Islet precursor cell (in vitro differentiated cells): ENCODE measurements around the gene ISM1.

Source experiments
- DNase-seq: peaks from one replicate; pipeline ENCODE4 v3.0.0-alpha.2; 2018

Gene ISM1

DNA sequence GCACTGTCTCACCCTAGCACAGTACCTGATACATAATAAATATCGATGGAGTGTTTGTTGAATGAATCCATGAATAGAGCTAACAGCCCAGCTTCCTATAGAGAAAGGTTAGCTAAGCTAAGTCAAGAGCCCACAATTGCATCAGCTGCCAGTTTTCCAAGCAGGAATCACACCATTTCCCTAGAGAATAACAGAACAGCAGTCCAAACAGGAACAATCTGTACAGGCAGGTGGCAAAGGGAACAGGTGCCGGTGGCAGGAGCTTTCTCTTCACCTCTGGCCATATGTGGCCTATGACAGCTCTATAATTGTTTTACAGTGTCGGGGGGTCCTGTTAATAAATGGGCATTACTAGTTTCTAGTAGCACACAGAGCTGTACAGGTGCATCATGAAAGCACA lies 38.8 kb downstream of the ISM1 start:
- no peak for DNase-seq

DNA sequence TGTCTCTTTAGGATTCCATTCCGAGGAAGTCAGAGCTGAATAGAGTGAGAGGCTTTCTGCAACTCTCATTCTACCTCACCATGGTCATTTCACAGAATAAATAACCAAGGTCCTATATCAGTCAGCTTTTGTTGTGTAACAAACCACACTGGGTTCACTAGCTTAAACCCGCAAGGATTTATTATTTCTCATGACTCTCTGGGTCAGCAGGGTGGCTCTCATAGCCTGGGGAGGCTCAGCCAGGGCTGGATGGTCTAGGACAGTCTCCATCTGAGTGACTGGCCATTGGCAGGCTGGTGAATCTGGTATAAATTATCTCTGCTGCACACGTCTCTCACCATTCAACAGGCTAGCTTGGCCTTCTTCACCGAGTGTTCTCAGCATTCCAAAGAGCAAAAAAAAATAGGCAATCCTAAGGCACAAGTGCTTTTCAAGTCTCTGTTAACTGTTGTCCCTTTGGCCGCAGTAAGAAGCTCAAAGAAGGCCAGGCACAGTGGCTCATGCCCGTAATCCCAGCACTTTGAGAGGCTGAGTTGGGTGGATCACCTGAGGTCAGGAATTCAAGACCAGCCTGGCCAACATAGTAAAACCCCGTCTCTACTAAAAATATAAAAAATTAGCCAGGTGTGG lies 39.7 kb downstream of the ISM1 start:
- DNase-seq: no peak

DNA sequence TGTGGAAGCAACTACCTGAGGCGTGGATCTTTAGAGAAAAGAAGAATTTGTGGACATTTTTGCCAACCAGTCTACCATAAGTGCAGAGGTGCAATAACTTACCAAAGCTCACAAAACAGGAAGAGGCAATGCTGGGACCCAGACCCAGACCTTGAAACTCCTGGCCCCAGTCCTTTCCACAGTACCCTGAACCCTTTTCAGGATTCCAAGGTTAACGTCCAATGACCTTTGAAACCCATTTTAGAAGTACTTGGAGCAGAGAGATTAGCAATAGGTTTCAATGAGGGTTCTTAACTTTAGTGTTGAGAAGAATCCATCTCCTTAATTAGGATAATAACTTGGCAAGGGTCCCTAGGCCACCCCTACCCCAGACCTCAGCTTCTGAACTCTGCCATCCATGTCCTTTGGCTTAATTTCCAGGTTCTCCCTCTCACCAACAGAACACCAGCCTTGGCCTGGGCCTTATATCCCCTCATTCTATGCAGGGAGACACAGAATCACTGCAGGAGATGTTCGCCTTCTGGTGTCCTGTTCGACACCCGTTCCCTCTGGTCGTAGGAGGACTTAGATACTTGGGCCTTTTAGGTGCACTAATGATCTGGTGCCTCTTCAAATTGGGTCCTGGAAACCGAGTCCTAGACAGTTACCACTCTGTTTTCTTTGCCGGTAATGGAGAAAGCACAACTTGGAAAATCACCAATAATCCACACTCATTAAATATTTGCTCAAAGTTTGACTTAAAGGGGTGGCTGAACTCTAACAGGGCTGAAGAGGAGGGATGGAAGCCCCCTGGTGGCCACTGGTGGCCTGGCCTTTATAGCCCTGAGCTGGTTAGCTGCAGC lies 40.6 kb downstream of the ISM1 start:
- DNase-seq: peak; percentile 74

DNA sequence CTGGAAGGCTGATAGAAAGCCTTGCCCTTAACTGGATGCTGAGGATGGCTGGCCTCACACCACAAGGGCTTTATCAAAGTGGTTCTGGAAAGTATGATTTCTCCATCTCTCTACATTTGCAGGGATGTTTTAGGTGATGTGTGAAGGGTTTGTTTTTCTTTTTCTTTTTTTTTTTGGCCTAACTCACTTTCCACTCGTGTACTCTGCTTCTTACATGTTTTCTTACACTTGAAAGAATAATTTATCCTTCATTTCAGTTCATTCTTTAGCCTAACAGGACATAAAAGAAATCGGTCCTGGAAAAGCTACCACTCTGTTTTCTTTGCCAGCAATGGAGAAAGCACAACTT lies 41.2 kb downstream of the ISM1 start:
- DNase-seq: no peak

DNA sequence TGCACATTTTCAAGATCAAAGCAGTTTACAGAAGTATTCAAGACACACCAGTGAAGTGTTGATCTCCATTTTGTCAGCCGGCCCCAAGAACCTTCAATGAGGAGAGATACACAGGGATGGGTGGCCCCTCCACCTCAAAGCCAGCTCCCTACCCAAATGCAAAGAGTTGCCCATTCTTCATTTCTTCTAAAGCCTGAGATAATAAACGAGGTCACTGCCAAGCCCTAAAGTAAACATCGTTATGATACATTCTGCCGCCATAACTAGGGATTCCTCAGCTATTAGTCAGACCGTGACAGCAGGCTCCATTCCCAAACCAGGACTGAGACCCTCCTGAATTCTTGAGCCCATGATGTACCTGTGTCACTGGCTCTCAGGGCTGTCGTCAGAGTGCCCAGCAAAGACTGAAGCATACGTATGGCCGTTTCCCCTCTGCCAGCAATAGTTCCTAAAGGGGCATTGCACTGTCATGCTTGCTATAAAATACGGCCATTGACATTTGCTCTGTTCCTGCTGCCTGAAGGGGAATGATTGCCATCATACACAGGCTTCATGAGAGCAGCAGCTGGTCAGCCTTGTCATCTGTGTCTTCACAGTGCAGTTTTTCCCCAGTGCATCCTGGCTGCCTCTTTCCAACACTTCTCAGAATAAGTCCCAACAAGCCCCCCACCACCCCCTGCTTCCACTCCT lies 41.7 kb downstream of the ISM1 start:
- peak; percentile 75 for DNase-seq

DNA sequence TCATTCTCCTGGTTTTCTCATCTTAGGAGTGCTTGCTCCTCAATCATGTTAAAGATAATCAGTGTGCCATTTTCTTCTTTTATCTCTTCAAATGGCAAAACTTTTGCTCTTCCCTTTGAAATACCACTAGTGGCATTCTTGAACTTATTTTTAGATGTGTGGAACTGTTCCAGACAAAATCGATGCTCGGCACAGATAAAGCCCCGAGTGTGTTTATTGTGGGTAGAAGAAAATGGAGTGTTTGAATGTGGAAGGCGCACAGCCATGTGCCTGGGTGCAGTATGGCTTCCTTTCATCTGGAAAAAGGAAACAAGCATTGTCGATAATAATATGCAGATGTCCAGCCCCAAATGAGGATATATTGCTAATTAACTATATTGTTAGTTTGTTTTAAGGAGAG lies 42.4 kb downstream of the ISM1 start:
- DNase-seq: no peak

DNA sequence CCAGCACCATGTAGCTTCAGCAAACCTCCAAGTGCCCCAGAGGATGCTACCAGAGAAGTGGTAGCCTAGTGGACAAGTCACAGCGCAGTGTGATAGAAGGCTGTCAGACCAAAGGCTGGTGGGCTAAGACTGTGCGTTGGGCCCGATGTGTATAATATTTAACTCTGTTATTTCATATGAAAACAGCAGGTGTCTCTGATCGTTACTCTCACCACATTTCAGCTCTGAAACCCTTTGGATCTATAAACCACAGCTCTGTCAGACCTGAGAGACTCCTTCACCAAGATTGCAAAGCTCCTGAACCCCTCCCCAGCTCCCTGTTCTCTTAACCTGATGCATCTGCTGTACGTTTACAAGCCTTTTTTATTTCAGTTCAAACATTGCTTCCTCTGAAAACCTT lies 43.8 kb downstream of the ISM1 start:
- DNase-seq: no peak

DNA sequence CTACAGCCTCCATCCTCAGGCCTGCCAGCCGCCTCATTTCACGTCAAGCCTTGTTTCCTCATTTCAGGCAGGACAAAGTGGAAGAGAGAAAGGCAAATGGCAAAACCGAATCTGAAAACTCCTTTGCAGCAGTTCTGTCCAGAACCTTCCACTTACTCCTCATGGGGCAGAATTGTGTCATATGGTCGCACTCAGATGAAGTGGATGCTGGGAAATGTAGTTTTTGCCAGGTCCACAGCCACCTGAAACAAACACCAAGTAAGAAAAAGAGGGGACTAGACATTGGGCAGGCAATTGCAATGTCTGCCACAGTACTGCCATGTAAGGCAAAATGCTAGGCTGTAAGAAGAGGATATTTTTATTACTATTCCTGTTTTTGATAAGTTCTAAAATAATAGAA lies 44.9 kb downstream of the ISM1 start:
- DNase-seq: no peak

DNA sequence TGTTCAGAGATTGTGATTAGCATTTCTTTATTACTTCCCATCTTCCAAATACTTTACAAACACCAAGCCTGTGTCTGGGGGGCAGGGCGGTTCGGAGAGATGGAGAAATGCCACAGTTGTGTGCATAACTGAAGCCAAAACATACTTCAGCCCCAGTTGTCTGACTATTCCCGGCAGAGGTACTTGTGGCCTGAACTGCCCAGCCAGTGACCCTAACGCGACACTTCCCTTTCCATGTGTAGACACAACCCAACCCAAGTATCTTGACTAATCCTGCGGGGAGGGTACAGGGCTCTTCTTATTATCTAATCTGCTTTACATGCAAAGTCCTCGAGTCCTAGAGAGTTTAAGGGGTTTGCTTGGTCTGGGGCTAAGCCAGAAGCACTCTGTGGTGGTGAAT lies 46.2 kb downstream of the ISM1 start:
- no peak for DNase-seq

DNA sequence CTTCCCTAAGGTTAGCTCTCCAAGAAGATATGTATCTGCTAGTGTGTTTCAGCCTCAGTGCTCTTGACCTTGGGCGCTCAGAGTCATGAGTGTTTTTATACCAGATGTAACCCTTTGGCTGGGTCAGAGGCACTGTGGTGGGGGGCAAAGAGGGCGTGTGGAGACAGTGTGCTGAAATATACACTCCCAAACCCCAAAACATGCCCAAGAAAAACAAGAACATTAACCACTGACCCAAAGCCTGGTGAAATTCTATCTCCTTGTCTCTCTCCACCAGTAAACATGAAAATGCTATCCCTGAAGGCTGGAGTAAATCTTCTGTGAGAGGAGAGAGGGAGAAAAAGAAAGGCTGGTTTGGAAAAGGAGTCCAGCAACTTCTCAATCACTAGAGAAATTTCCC lies 47.9 kb downstream of the ISM1 start:
- DNase-seq: no peak

DNA sequence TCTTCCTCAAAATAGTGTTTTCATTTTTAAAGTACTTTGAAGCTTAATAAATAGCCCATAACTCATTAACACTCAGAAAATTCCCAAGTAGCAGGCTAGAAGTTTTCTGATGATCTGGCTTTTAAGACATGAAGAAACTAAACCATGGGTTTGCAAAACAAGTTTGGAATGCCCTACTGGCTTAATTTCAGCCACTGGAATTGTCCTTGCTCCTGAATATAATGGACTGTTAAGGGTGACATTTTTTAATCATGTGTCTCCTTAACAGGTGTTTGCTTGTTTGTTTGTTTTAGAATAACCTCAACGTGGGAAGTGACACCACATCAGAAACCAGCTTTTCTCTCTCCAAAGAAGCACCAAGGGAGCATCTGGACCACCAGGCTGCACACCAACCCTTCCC lies 49.1 kb downstream of the ISM1 start:
- no peak for DNase-seq

DNA sequence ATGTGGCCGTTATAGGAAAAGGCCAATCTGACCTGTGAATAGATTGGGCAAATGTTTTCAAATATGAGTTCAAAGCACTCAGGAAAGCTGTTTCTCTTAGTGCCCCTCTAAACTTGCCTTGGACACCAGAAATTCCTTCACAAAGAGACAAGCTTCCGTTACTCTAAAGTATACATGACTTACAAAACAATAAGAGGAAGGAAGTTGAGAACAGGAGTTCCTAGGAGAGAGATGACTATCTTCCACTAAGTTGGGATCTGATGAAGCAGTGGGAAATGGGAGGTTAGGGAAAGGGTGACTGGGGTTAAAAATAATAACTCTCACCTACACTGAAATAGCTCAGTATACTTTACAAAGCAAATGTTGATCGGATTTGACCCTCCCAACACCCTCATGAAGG lies 50.0 kb downstream of the ISM1 start:
- no peak for DNase-seq

DNA sequence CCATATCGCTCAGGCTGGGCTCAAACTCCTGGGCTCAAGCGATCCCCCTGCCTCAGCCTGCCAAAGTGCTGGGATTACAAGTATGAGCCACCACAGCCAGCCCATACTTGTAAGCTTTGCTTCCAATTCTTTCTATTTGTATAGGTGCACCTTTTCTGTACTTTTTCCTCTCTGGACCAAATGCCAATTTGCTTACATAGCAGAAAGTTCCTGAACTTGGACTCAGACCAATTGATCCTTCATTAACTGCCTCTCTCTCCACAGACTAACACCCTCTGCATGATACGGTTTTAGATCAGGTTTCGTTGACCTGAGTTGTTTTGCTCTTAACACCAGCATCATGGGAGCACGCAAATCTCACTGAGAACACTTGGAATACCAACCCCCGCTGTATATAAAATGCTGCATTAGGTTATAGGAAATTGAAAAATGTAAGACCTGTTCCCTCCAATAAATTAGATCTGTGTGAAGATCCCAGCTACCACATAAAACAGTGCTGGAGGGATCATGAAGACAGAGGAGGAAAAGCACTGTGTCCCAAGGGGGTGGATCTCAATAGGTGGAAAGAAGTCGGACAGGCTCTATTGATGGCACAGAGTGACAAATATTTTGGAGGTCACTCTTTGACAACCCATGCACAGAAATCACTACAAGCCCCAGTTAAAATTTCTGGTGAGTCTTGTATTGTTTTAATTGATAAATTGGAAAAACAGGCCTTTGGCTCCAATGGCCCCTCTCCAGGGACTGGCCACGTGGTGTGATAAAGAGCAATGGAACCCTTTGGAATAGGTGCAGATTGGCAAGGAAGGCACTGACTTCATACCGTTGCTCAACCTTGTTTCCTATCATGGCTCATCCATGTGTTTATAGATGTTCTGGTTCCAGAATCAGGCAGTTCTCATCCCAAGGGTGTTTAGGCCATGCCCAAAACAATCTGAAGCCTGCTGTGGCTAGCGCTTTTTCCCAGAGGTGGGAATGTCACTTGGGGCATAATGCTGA lies 51.2 kb downstream of the ISM1 start:
- no peak for DNase-seq

DNA sequence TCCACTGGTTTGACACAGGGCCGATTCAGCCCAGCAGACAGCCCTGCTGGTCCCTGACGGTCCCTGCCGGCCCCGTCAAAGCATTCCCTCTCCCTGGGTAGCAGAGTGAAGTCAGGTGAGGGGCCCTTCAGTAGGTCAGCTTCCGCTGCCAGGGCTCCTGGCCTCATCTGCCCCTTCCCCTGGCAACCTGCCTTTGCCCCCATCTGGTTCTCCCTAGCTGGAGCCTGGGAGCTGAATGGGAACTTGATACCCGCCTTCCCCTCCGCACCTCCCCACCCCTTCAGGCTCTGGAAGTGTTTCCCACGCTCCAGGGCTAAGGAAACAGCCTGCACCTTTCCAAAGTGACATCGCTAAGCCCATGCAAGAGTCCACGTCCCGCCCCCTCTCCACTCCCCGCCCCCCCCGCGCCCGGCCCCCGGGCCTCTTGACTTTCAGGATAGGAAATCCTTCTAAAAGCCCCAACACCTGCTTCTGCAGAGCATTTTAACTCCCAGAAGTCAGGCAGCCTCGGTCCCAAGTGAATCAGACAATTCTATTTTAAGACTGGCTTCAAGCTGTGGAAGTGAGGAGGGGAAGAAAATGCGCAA lies 53.3 kb downstream of the ISM1 start:
- peak; percentile 65 for DNase-seq

DNA sequence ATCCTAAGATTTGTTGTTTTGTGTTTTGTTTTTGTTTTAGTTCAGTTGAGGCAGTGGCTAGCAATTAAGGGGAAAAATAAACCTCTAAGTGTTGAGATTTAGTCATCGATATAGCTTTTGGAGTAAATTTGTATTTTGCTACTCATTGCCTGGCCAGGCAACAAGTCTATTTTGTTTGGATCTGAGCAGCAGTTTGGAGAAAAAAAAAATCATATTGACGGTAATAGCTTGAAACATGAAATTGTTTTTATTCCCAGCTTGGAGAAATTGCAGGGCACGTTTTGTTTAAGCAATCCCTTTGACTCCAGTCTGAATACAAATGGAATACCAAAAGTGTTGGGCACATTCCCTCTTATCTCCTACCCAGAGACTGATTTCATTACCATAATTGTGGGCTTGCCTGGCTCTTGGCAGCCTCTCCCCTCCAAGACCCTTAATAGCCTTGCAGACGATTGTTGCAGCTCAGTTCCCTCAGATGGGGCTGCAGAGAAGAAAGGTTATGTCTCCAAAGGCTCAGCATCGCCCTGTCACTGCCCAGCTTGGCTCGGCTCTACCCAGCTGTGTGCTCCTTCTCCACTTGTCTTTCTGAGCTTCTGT lies 56.0 kb downstream of the ISM1 start:
- no peak for DNase-seq

DNA sequence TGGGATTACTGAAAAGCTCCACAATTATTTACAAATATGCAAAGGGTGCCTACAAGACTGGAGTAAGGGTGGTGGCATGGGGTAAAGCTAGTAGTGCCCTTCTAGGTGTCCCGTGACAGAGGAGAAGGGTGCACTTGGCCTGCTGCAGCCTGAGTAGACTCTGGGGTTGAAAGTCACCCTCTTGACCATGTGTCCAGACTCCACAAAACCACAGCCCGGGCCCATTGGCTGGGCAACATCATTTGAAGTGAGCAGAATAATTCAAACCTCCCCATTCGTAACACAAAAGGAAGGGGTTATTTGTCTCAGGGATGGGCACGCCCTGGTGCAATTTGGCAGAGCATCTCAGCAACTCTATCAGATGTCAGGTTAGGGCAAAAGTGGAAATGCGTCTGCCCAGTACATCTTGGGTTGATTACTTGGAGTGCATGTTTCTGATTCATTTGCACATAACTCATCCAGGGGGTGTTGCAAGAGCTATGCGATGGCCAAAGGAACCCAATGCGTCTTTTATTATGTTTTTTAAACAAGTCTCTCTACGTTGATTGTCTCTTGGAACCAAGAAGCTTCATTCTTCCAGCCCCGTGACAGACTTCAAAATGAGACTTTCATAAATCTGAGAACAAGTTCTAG lies 56.7 kb downstream of the ISM1 start:
- DNase-seq: no peak

DNA sequence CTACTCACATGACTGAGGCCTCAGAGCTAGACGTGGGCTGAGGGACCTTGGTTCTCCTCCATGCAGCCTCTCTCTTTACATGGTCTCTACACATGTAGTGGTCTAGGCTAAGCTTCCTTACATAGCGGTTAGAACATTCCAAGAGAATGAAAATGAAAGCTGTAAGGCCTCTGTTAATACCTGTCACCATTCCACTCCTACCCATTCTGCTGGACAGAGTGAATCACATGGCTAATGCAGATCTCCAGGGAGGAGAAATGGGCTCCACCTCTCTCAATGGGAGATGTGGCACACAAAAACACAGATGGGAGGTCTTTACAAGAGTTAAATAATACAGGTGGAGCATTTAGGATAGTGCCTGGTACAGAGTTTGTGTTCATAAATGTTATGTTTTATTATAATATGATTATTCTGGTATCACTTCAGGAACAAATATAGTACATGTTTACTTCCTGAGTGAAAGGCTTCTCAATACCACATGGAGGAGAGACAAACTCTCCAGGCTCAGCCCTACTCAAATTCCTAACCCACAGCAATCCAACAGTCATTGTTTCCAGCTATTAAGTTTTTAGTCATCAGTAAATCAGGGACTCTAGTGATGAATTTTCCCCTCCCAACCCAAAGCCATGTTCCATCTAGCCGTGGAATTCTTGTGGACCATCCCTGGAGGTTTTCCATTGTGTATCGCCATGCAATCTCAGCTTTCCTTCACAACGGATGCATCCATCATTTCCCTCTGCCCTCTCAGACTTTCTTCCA lies 57.9 kb downstream of the ISM1 start:
- DNase-seq: no peak

DNA sequence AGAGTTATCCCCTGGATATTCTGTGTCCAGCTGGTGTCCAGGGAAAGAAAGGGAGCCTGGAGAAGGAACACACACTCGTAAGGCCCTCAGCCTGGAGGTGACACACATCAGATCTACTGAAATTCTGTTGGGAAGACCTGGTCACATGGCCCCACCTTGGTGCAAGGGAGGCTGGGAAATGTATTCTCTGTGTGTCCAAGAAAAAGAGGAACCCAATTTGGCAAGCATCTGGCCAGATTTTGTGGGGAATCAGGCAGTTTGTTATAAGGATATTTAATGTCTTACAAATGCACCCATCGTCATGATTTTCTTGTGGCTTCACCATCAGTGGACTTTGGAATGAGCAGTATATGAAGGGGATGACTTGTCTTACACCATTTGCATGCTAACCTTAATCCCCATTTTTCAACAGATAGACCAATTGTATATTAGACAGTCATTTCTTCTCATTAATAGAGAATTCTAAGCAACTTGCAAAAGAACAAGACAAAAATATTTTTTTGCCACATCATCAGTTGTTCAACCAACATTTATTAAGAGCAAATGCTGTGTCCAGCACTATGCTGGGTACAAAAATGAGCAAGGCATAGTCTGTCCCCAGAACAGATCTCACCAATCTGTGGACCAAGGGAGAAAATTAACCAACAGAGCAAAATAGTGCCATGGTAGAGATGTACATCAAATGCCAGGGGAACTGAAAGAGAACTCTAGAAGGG lies 59.7 kb downstream of the ISM1 start:
- DNase-seq: no peak

DNA sequence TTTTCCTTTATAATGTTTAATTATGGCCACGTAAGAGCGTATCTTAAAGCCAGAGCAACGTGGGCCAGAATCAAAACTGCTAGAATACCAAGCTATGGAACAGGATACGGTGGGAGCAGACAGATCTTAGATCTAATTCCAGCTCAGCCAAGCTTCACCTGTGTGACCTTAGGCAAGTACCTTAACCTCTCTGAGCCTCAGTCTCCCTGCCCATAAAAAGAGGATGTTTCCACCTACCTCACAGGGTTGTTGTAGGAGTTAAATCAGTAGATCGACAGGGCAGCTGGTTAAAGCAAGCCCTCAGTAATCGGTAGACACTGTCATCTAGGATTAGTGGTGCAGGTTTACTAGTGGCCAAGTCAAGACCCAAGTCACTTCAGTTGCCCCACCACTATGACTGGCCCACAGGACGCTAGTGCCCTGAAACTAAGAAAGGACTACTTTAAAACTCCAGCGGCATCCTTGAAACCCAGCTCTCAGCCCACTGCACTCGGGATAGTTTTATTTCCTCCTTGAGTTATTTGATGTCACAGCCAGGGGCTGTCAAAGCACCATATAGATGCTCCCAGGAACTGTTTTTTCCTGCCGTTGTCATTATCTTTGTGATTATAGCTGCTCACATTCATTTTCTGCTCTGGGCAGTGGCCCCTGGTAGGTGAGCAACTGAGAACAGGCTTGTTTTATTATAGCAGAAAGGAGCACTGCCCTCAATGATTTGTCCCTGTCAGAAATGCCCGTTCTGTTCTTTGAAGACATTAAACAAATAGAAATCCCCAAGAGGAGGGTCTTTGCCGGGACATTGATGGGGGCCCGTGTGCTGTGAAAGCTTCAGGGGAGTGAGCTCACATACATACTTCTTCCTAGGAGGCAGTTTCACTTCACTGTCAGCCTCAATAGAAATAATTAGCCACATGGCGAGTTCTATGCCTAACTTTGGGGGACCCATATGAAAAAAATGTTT lies 63.1 kb downstream of the ISM1 start:
- DNase-seq: no peak
